HG02840 (cell line): ENCODE measurements around the gene TNFSF8.

ENCODE experiments used
- ATAC-seq: cut with Tn5 transposase; IDR thresholded peaks from one replicate; pipeline ENCODE4 v1.9.1; 2021; ENCODE audit warnings: mild to moderate bottlenecking, moderate library complexity, moderate number of reproducible peaks; ENCODE audit not compliant: unreplicated experiment, low FRiP score

Gene TNFSF8

DNA sequence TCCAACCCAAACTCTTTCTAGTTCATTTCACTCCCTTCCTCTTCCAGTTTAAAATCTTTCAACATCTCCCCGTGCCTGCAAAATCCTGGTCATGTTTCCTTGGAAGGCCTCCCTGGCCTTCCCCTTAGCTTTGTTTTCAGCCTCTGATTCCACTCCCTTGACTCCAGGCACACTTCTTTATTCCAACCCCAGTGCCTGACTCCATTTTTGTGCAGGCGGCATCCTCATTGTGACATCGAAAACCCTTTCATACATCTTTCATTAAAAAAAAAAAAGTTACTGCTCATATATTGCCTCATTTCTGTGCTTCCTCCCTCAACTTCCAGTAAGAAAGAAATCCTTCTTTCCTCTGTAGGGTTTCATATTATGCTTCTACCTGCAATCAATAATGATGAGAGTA is 7.1 kb upstream of the TNFSF8 start:
- no peak for ATAC-seq

DNA sequence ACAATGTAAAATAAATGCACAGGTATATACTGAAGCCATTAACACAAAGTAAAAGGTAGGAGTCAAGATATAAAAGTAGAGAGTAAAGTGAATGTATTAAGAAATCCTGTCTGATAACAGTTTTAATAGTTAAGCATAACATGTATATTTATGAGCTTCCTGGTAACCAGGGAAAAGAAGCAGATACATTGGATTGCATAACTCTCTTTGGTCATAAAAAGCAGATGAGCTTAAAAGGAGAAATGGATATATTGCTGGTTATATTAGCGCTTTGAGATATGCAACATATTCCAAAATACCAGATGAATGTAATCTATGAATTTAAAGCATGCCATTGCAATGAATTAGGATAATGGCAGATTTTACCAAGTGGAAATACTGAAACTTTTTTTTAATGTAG is 6.2 kb upstream of the TNFSF8 start:
- ATAC-seq: no peak

DNA sequence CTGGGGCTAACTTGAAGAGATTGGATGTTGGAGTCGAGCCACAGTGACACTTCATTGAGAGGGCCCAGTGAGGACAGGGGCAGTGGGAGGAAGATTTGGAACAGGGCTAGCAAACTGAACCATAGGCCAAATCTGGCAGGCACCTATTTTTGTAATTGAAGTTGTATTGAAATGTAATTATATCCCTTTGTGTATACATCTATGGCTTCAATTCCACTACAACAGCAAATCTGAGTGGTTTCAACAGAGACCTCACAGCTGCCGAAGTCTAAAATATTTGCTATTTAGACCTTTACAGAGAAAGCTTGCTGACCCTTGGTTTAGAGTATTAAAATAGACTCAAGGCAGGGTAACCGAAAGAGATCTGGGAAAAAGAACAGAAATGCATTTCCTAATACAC is 4.7 kb upstream of the TNFSF8 start:
- ATAC-seq: no peak

DNA sequence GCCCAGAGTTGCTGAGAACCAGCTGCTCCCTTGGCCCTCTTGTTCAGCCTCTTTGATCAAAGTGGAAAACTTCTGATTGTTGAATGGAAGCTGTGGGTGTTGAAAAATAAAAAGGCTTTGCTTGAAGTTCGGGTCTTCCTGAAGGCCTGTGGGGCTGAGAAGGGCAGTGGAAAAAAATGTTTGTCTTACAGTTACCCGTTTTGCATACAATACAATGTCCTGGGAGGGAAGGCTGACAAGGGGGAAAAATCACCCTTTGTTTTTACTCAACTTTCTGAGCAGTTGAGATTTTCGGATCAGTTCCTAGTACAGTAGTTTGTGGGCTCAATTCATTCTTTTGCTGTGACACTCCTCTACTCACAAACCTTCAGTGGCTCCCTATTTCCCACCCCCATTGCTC is 2.1 kb upstream of the TNFSF8 start:
- no peak for ATAC-seq

DNA sequence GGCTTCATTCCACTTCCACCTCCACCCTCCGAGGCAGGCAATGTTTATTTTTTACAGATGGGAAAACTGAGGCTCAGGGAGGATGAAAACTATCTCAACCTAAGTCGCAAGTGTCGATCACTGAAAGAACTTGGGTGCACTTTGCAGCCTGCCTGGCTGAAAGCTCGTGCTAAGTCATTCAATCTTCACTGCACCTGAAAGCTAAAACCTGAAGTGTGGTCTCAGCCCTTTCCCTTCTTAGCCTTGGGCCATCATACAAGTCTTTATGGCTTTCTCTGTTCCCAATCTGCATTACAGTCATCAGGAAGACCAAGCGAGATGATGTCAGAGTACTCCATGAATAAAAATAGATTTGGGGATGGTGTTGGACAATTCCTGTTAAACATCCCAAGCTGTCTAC is 1.0 kb upstream of the TNFSF8 start:
- no peak for ATAC-seq

DNA sequence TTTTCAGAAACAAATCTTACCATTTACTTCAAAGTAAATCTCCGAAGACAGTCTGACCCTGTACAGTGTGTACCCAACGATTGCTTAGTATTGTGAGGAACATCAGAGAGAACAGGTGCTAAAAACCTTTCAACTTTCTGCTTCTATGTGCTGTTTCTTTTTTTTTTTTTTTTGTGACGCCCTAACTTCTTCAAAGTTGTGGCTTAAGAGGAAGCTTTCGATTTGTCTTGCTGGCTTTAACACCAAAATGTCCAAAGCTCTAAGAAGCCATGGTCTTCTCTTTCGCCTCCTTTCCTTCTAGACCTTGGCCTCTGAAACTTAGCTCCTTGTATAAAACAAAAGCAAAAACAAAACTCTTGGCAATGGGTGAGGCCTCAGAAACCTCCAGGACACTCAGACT is 1.2 kb downstream of the TNFSF8 start:
- ATAC-seq: no peak

DNA sequence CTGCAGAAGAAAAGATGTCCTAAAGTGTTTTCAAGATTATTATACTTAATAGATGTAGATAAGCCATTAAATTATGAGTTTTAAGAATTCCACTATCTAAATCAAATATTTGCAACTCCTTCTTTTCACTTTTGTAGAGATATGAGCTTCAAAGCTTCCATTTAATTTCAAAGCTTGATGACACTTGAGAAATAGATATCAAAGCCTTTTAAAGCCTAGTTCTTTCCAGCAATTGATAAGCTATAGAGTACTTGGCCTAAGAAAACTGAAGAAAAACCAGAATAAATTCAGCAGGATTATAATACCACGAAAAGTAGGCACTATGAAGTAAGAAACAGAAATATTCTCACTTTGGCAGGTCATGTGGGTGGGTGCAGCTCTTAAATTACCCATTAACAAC is 1.7 kb downstream of the TNFSF8 start:
- ATAC-seq: no peak

DNA sequence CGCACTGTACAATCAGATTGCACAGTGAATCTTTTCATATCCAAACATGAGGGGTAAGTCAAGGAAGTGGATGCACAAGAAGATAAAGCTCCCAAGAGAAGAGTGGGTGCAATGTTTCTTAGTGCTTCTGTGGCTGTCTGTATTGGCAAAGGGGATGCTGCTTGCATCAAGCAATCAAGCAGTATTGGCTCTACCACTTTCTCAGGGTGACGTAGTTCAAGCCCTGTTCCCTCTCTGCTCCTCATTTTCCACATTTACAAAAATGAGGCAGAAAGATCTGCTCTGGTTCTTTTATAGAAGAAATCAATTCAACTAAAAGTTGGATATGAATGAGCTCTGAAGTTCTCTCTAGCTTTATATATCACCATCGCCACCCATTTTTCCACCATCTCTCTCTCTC is 2.3 kb downstream of the TNFSF8 start:
- ATAC-seq: no peak

DNA sequence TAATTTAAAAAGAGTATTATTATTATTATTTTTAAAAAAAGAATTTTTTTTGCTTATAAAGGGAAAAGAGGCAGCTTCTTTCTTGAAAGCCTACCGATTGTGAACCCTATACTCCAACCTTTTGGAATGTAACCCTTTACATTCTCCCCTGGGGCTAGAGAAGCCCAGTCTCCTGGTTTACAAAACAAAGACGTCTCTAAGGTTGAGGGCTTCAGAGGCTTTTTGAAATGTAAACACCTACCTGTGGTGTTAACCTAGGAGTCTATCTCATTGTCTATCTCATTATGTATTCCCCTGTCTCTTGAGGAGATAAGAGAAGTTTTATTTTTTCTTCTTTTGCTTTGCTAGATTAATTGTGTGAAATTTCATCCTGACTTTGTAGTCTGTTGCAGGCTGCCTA is 4.7 kb downstream of the TNFSF8 start:
- no peak for ATAC-seq

DNA sequence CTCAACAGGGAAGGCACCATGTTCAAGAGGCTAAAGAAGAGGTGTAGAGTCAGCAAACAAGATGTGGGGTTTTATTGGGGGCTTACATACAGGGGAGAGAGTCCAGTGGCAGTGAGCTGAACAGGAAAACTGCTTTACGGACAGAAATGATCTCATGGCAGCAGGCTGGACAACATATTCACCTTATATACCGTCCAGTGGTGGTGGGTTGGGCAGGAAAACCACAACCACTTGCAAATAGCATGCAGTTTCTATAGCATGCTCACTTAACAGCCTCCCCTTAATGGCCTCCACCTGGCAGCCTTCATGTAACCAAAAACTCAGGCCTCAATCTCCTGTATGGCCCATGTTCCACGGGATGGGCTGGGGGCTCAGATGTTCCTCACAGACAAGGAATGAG is 5.4 kb downstream of the TNFSF8 start:
- no peak for ATAC-seq

DNA sequence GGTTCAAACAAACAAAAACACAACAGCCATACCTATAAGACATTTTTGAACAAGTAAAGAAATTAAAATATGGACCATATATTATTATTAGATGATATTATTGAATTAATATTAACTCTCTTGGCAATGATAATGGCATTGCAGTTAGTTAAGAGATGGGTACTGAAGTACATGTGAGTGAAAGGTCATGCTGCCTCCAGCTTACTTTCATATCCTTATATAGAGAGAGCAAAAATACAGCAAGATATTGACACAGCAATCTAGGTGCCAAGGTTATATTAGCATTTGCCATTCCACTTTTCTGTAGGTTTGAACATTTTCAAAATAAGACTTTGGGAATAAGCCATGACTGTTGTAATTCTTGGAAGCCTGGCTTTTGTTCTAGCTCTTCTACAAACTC is 6.1 kb downstream of the TNFSF8 start:
- no peak for ATAC-seq

DNA sequence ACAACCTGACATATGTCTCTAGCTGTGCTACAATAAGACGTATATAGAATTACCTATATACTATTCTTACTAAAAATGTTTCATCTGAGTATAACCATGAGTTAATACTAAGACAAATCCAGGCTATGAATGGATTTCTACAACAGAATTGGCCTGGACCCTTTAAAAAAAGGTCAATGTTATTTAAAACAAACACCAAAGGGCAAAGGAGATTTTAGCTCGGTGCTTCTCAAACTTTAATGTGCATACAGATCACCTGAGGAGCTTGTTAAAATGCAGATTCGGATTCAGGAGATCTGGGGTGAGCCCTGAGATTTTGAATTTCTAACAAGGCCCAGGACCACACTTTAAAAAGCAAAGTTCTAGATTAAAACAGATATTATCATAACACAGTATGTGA is 6.5 kb downstream of the TNFSF8 start:
- ATAC-seq: no peak

DNA sequence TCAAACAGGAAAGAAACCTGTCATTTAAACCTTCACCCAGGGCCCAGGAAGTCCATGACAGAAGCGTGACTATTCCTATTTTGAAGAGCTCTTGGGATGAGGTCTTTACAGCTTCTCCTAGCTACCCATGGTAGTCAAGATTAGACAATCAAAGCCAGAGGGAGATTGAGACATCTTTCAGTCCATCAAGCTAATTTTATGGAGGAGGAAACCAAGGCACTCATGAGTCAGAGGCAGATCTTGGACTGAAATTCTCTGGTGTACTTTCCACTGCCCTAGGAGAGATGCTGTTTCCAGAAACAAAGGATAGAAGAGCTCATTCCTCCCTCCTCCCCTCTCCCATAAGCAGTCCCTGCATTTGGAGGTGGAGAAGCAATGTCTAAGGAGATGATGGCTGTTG is 9.2 kb downstream of the TNFSF8 start:
- no peak for ATAC-seq

DNA sequence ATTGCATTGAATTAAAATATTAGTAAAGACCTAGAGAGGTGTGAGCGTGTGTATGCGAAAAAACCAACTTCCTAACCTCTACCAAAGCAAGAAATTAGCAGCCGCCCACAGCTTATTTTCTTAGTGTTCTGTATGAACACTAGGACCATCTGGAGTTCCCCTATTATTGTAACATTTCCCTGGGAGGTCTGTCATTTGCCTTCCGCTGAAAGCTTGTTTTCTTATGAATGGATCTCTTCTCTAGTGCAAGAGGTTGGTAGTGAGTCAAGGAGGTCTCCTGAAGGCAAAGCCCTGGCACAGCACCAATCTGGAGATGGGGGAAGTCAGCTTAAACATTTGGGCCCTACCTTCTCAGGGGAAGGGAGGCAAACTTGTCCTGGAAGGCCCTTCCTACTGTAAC is 10.8 kb downstream of the TNFSF8 start:
- no peak for ATAC-seq

DNA sequence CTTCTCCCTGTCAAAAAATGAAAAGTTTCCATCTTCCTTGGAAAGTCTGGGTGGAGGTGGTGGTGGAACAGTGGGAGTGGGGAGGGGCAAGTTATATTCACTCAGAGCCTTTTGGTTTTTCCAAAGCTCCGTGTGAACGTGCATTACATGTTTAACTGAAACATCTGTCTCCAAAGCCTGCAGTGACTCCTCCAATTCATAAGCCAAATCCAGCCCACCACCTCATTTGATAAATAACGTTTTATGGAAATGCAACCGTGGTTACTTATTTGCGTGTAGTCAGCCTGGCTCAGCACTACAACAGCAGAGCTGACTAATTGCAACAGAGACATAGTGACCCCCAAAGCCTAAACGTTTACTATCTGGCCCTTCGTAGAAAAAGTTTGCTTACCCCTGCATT is 13.9 kb downstream of the TNFSF8 start:
- ATAC-seq: no peak

DNA sequence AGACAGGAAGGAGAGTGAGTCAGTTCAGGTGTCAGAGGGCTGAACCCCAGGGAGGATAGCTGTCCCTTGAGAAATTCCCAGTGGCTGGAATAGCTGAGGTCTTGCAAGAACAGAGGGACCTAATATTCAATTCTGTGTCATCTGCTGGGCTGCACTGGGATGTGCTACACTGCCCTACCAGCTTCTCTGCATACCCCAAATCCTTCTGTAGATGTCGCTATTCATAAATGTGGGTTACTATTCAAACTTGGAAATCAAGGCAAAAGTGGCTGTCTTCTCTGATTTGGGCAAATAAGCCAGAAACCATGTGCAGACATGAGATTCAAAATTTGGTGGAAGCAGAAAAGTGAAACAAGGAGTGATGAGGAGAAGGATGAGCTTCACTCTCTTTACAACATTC is 16.3 kb downstream of the TNFSF8 start:
- ATAC-seq: no peak

DNA sequence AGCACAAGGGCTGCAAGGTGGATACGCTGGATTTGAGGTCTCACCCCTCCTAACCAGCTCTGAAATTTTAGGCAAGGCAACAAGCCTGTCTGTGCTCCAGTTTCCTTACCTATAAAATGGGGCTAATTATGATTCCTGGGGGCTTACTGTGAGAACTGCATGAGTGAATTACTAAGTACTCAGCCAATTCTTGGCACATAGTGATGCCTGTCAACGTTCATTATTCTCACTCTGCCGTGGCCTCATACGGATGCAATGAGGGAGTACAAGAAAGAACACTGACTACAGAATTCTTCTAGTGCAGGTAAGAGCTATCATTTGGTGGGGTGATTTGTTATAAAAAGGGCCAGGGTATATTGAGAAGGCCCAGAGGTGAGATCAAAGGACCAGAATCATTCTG is 16.7 kb downstream of the TNFSF8 start:
- no peak for ATAC-seq

DNA sequence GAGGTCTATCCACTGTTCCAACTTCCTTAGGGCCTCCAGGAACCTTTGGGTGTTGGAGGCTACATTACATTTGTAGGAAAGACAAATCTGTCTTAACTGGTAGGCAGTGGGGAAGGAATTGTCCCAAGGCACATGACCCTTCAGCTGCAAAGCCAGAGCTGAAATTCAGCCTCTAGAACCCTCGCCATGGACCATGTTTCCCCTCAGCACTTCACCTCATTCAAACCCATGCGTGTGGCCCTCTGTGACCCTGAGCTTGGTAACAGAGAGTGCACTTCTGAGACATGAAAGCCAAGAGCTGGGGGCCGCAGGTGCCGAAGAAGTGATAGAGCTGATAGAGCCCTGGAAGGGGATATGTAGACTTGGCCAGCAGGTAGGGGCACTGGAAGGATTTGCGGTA is 17.2 kb downstream of the TNFSF8 start:
- no peak for ATAC-seq

DNA sequence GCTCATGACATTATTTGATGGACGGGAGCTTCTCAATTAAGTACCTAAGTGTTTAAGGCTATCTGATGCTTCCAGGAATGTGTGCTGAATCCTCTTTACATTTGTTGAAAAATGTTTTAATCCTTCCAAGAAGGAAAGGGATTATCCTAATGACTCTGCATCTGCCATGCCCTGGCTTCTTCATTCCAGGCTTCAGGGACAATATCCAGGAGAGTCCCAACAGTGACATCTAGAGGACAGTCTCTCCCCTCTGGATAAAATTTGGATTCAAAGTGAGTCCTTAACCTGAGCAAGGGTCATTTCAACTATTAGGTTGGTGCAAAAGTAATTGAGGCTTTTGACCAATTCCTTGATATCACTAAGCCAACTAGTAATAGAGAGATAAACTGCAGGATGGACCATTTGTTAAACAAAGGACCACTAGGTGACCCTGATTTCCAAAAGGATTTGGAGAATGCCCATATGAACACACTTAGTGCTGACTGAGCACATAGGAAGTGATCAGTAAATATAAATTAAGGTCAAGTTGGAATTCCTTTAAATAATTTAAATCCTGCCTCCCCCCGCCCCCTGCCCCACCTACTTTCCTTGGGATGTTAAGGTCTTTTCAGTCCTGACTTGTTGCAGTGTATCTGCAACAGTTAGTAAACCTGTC is 19.1 kb downstream of the TNFSF8 start:
- ATAC-seq: no peak

DNA sequence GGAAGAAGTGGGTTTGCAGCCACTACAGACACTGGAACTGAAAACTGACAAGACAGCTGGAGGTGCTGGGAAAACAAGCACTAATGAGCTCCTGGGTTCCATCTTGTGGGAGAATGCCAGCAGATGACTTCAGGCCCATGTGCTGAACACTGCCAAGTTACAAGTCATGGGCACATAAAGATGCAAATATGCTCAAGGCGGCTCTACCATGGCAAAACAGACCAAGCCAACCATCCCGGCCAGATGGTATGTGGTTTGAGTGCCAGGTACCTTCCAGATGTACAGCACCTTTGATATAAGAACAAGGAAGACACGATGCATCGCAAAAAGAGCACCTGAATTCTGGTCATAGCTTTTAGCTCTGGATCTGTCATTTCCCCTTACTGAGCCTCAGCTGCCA is 19.9 kb downstream of the TNFSF8 start:
- ATAC-seq: no peak

DNA sequence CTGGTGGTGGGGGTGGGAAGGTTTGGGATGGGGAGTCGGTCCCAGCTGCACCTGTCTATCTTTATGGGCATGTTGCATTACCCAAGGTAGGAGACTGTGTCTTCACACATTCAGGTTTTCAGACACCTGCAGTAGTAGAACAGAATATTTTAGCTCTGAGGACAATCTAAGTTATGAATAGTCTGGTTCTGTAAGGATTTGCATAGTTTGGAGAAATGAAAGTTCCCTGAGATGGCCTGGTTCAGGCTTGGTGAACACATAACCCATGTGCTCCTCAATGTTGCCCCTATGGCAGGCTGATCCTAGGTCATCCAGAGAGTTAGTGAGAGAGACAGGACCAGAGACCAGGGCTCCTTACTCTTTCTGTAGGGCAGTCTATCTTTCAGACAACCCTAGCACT is 20.7 kb downstream of the TNFSF8 start:
- ATAC-seq: no peak

DNA sequence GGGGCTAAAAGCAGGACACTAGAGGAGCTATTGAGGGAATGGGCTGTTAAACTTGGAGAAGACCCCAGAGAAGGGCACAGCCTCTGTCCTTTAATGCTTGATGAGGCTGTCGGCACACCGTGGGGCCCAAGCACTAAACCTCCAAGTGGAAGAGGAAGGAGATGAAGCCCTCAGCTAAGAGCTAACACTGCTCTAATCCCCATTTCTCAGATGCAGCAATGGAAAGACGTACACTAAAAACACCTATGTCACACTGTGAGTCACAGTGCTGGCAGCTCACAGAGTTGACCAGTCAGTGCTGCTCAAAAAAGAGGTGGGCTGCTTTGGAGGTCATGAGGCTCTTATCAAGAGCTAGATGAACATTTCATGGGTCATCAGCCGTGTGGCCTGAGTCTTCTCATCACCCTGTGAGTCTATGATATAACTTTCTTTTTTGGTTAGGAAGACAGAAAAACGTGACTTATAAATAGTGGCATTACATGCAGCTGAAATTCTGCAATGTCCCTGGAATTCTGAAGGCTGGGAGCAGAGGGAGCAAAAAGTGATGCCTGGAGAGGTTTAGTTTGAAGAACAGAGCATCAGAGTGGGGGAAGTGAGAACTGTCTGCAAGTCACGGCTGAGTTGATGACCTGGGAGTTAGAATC is 21.5 kb downstream of the TNFSF8 start:
- ATAC-seq: peak; percentile 9
